ENCODE data around the gene SPTLC2. TPM values are rescaled to one million over a fixed set of nuclear protein-coding genes. Genes with fewer than 3 reads are reported as not detected.

SPTLC2 gene
- total and polyA plus RNA-seq, 3 experiments from 2014 or later: 15.6 to 27.5 (median 24.1) TPM

DNA sequence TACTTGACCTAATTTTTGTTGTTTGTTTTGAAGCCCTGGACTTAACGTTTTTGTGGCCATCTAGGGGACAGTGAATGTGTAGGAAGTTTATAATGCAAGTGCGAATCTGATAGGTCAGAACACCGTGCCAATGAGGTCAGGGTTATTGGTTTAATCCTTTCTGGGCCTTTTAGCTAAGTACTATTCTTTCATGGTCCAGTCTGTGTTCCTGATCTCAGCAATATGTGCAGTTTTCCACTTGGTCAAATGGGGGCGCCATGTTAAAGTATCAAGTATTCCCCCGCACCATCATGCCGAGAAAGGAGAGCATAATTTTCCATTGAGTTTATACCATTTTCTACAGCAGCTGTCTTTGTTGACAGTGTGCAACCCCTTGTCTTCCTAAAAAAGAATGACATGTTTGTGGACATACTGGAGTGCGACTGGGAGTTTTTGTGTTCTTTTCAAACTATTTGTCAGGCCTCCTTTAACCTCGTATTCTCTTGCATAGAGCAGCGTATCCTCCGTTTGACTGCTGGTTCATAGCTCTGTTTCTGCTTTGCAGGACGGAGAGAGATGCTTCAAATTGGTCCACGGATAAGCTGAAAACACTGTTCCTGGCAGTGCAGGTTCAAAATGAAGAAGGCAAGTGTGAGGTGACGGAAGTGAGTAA is 157.2 kb downstream of the SPTLC2 start:
- H3K27ac Mint-ChIP-seq: peak overlapping the region; percentile 43 to 100 (median 95)
- H3K27me3 Mint-ChIP-seq: no peaks in the 10 kb centered on the region
- CTCF ChIA-PET: interaction anchor here (0.6 to 2.3 kb wide), 7 partner anchors 13 to 299 kb away, joined by 3 to 9 read pairs (median 4); partner anchors contain the start of genes GSTZ1 and POMT2
- H3K4me1 Mint-ChIP-seq: peaks cover 31 to 59% (median 40%) of the 10 kb centered on the region in 3 donors
- Histone ChIP-seq H3K27ac (ENCODE audit: low read depth, low read length) (peak overlapping the region; percentile 90), H3K36me3 (ENCODE audit: insufficient read depth, low read length) (peaks cover 40% of the 10 kb centered on the region), H3K4me3 (ENCODE audit: low read length) (peak overlapping the region; percentile 100), H3K4me1 (ENCODE audit: insufficient read depth, low read length) (peaks cover 26% of the 10 kb centered on the region), H3K9me3 (ENCODE audit: low read length) (no peaks in the 10 kb centered on the region), H3K27me3 (ENCODE audit: insufficient read depth, low read length, poor library complexity, severe bottlenecking) (no peaks in the 10 kb centered on the region)
- peak overlapping the region; percentile 98 to 100 (median 100) for H3K4me3 Mint-ChIP-seq
- H3K36me3 Mint-ChIP-seq: peaks cover 0 to 61% (median 20%) of the 10 kb centered on the region in 3 donors
- POLR2A ChIA-PET: interaction anchor here (0.5 to 2.4 kb wide), 4 partner anchors 106 to 301 kb away, joined by 3 to 12 read pairs (median 4); partner anchors contain the start of genes GSTZ1, POMT2 and SNW1
- no peaks in the 10 kb centered on the region for H3K9me3 Mint-ChIP-seq
- DNase-seq: peak; percentile 38 to 64 (median 42)

DNA sequence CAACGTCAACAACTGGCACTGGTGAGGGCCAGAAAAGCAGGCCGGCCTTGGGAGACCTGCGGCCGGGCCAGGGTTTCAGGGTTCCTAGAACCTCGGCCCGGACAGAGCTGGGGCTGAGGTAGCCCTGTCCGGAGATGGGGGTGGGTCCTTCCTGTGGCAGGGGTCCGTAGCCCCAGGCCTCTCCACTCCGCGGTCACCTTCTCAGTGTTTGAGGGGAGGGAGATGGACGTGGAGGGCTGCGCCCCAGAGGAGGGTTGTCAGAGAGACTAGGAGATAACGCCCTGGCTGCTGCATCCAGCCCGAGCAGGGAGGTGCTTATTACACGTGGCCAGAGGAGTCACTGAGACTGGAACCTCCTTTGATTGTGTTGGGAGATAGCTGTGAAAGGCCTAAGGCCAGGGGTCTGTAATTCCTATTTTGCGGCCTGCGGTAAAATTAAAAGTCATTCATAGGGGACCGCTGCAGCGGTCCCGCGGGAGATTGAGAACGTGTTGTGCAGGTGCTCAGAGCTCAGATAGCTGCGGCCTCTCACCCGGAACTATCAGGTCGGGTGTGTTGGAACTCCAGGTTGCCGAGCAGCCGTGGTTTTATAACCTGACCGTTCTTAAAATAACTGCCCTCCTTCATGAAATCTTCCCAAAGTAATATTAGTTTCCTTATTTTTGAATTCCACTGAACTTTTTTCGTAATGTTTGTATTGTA is 158.0 kb downstream of the SPTLC2 start:
- peaks cover 26% of the 10 kb centered on the region for H3K4me1 ChIP-seq (ENCODE audit: insufficient read depth, low read length)
- peaks cover 32% of the 10 kb centered on the region for H3K36me3 ChIP-seq (ENCODE audit: insufficient read depth, low read length)
- POLR2A ChIA-PET: interaction anchor here (0.6 to 2.4 kb wide), 4 partner anchors 137 to 342 kb away, joined by 3 to 12 read pairs (median 3); partner anchors contain the start of genes ADCK1, GSTZ1, POMT2 and SNW1
- no peaks in the 10 kb centered on the region for H3K9me3 ChIP-seq (ENCODE audit: low read length)
- H3K27me3 Mint-ChIP-seq: no peaks in the 10 kb centered on the region
- peaks cover 0 to 54% (median 20%) of the 10 kb centered on the region in 3 donors for H3K36me3 Mint-ChIP-seq
- peaks cover 31 to 59% (median 40%) of the 10 kb centered on the region in 3 donors for H3K4me1 Mint-ChIP-seq
- peak; percentile 4 to 54 (median 11) for DNase-seq
- no peaks in the 10 kb centered on the region for H3K27me3 ChIP-seq (ENCODE audit: insufficient read depth, low read length, poor library complexity, severe bottlenecking)
- peak overlapping the region; percentile 98 to 100 (median 100) for H3K4me3 Mint-ChIP-seq
- peak overlapping the region; percentile 91 to 100 (median 100) for H3K27ac Mint-ChIP-seq
- peak overlapping the region; percentile 90 for H3K27ac ChIP-seq (ENCODE audit: low read depth, low read length)
- CTCF ChIA-PET: interaction anchor here (0.6 to 2.3 kb wide), 8 partner anchors 12 to 332 kb away, joined by 3 to 9 read pairs (median 4); partner anchors contain the start of genes GSTZ1 and POMT2
- H3K9me3 Mint-ChIP-seq: no peaks in the 10 kb centered on the region
- H3K4me3 ChIP-seq (ENCODE audit: low read length): peak overlapping the region; percentile 100

DNA sequence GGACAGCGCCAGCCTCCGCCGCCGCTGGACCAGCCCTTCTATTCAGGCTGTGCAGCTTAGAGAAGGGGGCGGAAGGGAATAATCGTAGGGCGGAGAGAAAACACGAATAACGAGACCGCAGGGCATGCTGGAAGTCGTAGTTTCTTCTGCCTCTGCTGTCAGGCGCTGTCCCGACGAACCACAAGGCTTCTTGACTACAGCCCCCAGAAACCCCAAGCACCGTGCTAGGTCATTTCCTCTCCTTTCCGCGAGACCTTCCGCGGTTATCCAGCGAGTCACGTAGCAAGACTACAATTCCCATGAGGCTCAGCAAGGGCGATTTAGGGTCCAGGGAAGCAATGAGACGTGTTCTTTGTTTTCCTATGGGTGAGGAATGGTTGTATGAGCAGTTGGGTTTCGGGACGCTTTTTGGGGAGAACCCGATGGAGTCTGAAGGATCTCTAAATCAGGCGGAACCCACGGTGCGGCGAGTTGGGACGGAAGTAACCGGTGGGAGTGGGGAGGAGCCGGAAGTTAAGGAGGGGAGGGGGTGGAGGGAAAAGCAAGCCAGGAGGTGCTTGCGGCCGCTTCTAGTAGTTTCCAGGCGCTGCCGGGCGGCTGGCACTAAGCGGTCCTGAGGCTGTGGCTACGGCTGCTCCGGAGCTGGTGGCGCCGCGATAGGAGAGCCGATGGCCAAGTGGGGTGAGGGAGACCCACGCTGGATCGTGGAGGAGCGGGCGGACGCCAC is 158.8 kb downstream of the SPTLC2 start, which contains the start of the genes AHSA1 and VIPAS39:
Gene AHSA1, plus strand, starts transcription at position 572 of the 727 bp plus-strand sequence. Its CDS starts 97 bp downstream, at position 669.
Gene VIPAS39, minus strand, starts transcription at position 80 of the 727 bp plus-strand sequence. CDS start 3,499 bp downstream, outside the sequence.
- Mint-ChIP-seq H3K4me1 (peaks cover 31 to 66% (median 42%) of the 10 kb centered on the region in 3 donors), H3K4me3 (peak within 1 kb of the TSS; percentile 98 to 100 (median 100))
- CTCF ChIA-PET: no interaction called here

DNA sequence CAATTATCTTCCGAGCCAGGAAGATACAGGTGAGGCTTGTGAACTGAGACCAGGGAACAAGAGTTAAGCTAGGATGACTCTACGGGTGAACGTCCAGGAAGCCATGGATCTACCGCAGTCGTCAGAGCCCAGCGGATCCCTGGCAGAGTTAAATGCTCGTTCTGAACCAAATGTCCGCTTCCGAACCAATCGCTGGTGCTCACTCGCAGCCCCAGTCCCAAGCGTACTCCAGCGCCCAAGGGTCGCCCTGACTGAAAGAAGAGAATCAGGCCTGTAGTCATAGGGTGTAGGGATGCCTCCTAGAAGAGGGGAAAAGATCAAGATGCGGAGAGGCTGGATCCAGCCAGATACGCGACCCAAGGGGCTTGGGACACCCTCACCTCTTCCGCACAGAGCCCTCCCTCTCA is 159.3 kb downstream of the SPTLC2 start:
- CTCF ChIA-PET: no interaction called here

More for the DNA sequence above, 158.8 kb downstream of the SPTLC2 start, which contains the start of the genes AHSA1 and VIPAS39:
- Histone ChIP-seq H3K4me1 (ENCODE audit: insufficient read depth, low read length) (peaks cover 26% of the 10 kb centered on the region), H3K27me3 (ENCODE audit: insufficient read depth, low read length, poor library complexity, severe bottlenecking) (no peaks in the 10 kb centered on the region), H3K4me3 (ENCODE audit: low read length) (peak within 1 kb of the TSS; percentile 100), H3K36me3 (ENCODE audit: insufficient read depth, low read length) (peaks cover 33% of the 10 kb centered on the region), H3K9me3 (ENCODE audit: low read length) (no peaks in the 10 kb centered on the region), H3K27ac (ENCODE audit: low read depth, low read length) (peak within 1 kb of the TSS; percentile 90)
- Mint-ChIP-seq H3K9me3 (no peaks in the 10 kb centered on the region), H3K27ac (peak within 1 kb of the TSS; percentile 91 to 100 (median 100)), H3K36me3 (peaks cover 0 to 56% (median 22%) of the 10 kb centered on the region in 3 donors), H3K27me3 (no peaks in the 10 kb centered on the region)
- peak; percentile 88 to 96 (median 96) for DNase-seq
- POLR2A ChIA-PET: interaction anchor here (0.6 to 1.0 kb wide), 3 partner anchors 12 to 342 kb away, joined by 3 to 5 read pairs (median 3); partner anchors contain the start of genes ADCK1 and GSTZ1

More for the DNA sequence above, 159.3 kb downstream of the SPTLC2 start:
- Mint-ChIP-seq H3K4me3 (peak overlapping the region; percentile 98 to 100 (median 100)), H3K9me3 (no peaks in the 10 kb centered on the region), H3K4me1 (peaks cover 31 to 67% (median 43%) of the 10 kb centered on the region in 3 donors), H3K27me3 (no peaks in the 10 kb centered on the region), H3K36me3 (peaks cover 0 to 53% (median 20%) of the 10 kb centered on the region in 3 donors), H3K27ac (peak overlapping the region; percentile 91 to 100 (median 100))
- H3K27ac ChIP-seq (ENCODE audit: low read depth, low read length): peak overlapping the region; percentile 90
- peaks cover 26% of the 10 kb centered on the region for H3K4me1 ChIP-seq (ENCODE audit: insufficient read depth, low read length)
- DNase-seq: peak in 1 of 5 donors; percentile 4
- H3K36me3 ChIP-seq (ENCODE audit: insufficient read depth, low read length): peaks cover 27% of the 10 kb centered on the region
- no peaks in the 10 kb centered on the region for H3K9me3 ChIP-seq (ENCODE audit: low read length)
- POLR2A ChIA-PET: interaction anchor here (0.6 to 1.0 kb wide), 3 partner anchors 11 to 343 kb away, joined by 3 to 5 read pairs (median 3); partner anchors contain the start of genes ADCK1 and GSTZ1
- no peaks in the 10 kb centered on the region for H3K27me3 ChIP-seq (ENCODE audit: insufficient read depth, low read length, poor library complexity, severe bottlenecking)
- peak overlapping the region; percentile 100 for H3K4me3 ChIP-seq (ENCODE audit: low read length)

Other genes with a start within 250 kb of the SPTLC2 start
- gene TMED8, start 239.5 kb downstream of the SPTLC2 start, total RNA-seq: 10 to 100 TPM; 20.9 to 22.2 TPM
- 3.2 TPM for gene TMED8, start 239.5 kb downstream of the SPTLC2 start, polyA plus RNA-seq
- gene SAMD15, start 239.3 kb downstream of the SPTLC2 start, total RNA-seq: 1 to 10 TPM in 1 of 2 experiments, under 1 TPM in 1; 0.83 to 1.0 TPM
- 0.08 TPM for gene SAMD15, start 239.3 kb downstream of the SPTLC2 start, polyA plus RNA-seq
- gene NOXRED1, start 193.1 kb downstream of the SPTLC2 start, total RNA-seq: under 1 TPM; 0.40 to 0.42 TPM
- not detected for gene NOXRED1, start 193.1 kb downstream of the SPTLC2 start, polyA plus RNA-seq
- 10 to 100 TPM; 18.7 to 19.6 TPM for gene VIPAS39, start 159.0 kb downstream of the SPTLC2 start, total RNA-seq
- gene VIPAS39, start 159.0 kb downstream of the SPTLC2 start, polyA plus RNA-seq: 9.8 TPM
- gene AHSA1, start 158.5 kb downstream of the SPTLC2 start, total RNA-seq: 100 to 1,000 TPM; 307 to 324 TPM
- gene AHSA1, start 158.5 kb downstream of the SPTLC2 start, polyA plus RNA-seq: 134 TPM
- gene ISM2, start 117.8 kb downstream of the SPTLC2 start, total RNA-seq: not detected
- gene ISM2, start 117.8 kb downstream of the SPTLC2 start, polyA plus RNA-seq: not detected
- gene ALKBH1, start 91.4 kb upstream of the SPTLC2 start, total RNA-seq: 10 to 100 TPM; 18.6 to 19.4 TPM
- 8.8 TPM for gene ALKBH1, start 91.4 kb upstream of the SPTLC2 start, polyA plus RNA-seq
- gene SLIRP, start 91.5 kb upstream of the SPTLC2 start, total RNA-seq: 100 to 1,000 TPM; 162 to 166 TPM
- gene SLIRP, start 91.5 kb upstream of the SPTLC2 start, polyA plus RNA-seq: 218 TPM
- gene SNW1, start 144.5 kb upstream of the SPTLC2 start, total RNA-seq: 100 to 1,000 TPM; 121 TPM
- gene SNW1, start 144.5 kb upstream of the SPTLC2 start, polyA plus RNA-seq: 78.0 TPM
- 1 to 10 TPM; 5.9 to 7.5 TPM for gene ADCK1, start 183.5 kb upstream of the SPTLC2 start, total RNA-seq
- 4.2 TPM for gene ADCK1, start 183.5 kb upstream of the SPTLC2 start, polyA plus RNA-seq

Data from CD8-positive, alpha-beta memory T cell (primary cell).